AG04450 (cell line): ENCODE data around the gene TTLL1. TPM values are rescaled to one million over a fixed set of nuclear protein-coding genes. Genes with fewer than 3 reads are reported as not detected.

Experiments used
- CTCF ChIA-PET: fragments of 300-600, 350-600 bp; formaldehyde crosslinking; extraction: SDS; loops from one replicate; lab custom pipeline; 2022; ENCODE audit warnings: antibody characterized with exemption, inconsistent platforms; lab: Charles Lee
- POLR2A ChIA-PET: fragments of 350-600 bp; formaldehyde crosslinking; extraction: SDS; loops from one replicate; lab custom pipeline; 2021; ENCODE audit warnings: antibody characterized with exemption, inconsistent platforms; lab: Yijun Ruan, JAX
- DNase-seq: peaks from one replicate; pipeline ENCODE4 v3.0.0-alpha.2; 2011; ENCODE audit warnings: low read depth, low spot score
- H3K27ac ChIP-seq: one replicate; pipeline ENCODE4 v1.5.1; 2012; ENCODE audit warnings: low read depth, low read length, control low read depth
- H3K27me3 ChIP-seq: one replicate; pipeline ENCODE4 v1.6.0; 2012; ENCODE audit warnings: low read length; ENCODE audit not compliant: control insufficient read depth, insufficient read depth
- H3K4me3 ChIP-seq: 2 replicates; pipeline ENCODE4 v1.5.1; 2011; ENCODE audit warnings: mild to moderate bottlenecking, low read depth, low read length, control low read depth
- H3K9me3 ChIP-seq: 2 replicates; pipeline ENCODE4 v1.5.1; 2012; ENCODE audit warnings: low read length; ENCODE audit not compliant: control insufficient read depth, insufficient read depth
- polyA minus RNA-seq: library from RNA; depleted of rRNA, polyadenylated mRNA; stranded (reverse); fragments of >200 nt; gene quantifications from 2 replicates; pipeline ENCODE4 v1.2.3, GENCODE V29; 2011; rRNA and poly(A)+ RNA removed
- polyA plus RNA-seq: library from polyadenylated mRNA; depleted of rRNA; stranded (reverse); fragments of >200 nt; gene quantifications from 2 replicates; pipeline ENCODE4 v1.2.3, GENCODE V29; 2011; rRNA removed
- TF ChIP-seq, protein P1 (sequence below): IDR thresholded peaks from 2 replicates; pipeline ENCODE4 v1.5.1; 2011; ENCODE audit warnings: low read depth, low read length, control low read depth, inconsistent platforms

TTLL1 gene
- polyA plus RNA-seq (17.5 and 18.8 TPM in 2 replicates), polyA minus RNA-seq (17.1 and 19.6 TPM in 2 replicates)

DNA sequence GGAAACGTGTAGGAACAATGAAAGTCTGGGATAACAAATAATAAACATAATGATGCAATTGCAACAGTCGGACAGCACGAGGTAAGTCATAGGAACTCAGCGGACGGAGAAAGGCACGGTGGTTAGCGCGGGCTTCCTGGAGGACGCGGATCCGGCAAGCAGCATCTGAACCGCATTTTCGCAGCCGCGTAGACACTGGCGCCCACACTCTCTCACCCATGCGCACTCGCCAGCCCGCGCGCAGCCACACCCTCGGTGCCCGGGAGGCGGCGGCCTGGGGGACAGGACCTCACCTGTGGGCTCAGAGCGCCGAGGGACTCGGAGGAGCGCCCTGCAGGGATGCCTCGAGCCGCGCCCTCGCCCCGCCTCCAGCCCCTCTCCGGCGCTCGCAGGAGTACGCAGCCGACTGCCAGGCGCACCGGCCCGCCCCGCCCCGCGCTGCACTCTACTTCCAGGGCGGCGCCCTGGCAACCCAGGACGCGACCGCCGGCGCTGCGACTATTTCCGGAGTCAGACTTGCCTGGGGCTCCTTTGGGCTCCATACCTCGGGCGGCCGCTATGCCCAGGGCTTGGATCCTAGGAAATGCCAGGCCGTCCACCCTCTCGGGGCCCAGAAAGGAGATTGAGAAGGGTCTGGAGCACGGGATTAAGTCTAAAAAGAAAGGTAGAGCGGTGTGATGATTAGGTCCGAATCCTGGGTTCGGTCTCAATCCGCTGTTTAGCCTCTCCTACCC is at the start of gene TTLL1:
TTLL1 (minus strand) TSS at position 408 of the 734 bp plus-strand sequence. CDS start 13,805 bp downstream, outside the sequence.
- CTCF ChIA-PET = no interaction called here
- Histone ChIP-seq H3K4me3 (peak within 1 kb of the TSS; percentile 84), H3K27me3 (no peaks in the 10 kb centered on the region), H3K9me3 (peaks cover 3% of the 10 kb centered on the region; the same call in 1 of the 2 replicates), H3K27ac (peak within 1 kb of the TSS; percentile 39)
- DNase-seq = peak; percentile 39
- POLR2A ChIA-PET = no interaction called here
- TF ChIP-seq, protein P1, sequence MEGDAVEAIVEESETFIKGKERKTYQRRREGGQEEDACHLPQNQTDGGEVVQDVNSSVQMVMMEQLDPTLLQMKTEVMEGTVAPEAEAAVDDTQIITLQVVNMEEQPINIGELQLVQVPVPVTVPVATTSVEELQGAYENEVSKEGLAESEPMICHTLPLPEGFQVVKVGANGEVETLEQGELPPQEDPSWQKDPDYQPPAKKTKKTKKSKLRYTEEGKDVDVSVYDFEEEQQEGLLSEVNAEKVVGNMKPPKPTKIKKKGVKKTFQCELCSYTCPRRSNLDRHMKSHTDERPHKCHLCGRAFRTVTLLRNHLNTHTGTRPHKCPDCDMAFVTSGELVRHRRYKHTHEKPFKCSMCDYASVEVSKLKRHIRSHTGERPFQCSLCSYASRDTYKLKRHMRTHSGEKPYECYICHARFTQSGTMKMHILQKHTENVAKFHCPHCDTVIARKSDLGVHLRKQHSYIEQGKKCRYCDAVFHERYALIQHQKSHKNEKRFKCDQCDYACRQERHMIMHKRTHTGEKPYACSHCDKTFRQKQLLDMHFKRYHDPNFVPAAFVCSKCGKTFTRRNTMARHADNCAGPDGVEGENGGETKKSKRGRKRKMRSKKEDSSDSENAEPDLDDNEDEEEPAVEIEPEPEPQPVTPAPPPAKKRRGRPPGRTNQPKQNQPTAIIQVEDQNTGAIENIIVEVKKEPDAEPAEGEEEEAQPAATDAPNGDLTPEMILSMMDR = no peak

DNA sequence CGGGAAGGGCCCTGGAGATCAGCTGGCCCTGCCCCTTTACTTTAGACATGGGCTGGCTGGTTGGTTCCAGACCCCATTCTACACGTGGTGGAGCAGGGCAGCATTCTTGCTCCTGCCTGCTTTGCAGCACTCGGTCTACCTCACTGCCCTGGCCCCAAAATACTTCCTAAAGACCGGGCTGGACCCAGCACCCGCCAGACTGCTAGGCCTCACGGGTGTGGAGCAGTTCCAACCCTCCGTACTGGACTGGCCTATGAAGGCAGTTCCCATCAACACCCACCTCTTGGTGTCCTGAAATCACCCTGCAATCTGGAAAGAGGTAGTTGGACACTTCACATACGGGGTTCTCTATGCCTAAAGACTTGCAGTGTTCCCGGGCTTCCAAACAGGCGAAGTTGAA is 47.6 kb upstream of the TTLL1 start:
- TF ChIP-seq, protein P1 = no peak
- no peaks in the 10 kb centered on the region for H3K27me3 ChIP-seq
- ChIA-PET POLR2A (no interaction called here), CTCF (no interaction called here)
- H3K4me3 ChIP-seq = no peak overlapping the region
- H3K27ac ChIP-seq = no peak overlapping the region
- no peak for DNase-seq
- H3K9me3 ChIP-seq = no peaks in the 10 kb centered on the region

DNA sequence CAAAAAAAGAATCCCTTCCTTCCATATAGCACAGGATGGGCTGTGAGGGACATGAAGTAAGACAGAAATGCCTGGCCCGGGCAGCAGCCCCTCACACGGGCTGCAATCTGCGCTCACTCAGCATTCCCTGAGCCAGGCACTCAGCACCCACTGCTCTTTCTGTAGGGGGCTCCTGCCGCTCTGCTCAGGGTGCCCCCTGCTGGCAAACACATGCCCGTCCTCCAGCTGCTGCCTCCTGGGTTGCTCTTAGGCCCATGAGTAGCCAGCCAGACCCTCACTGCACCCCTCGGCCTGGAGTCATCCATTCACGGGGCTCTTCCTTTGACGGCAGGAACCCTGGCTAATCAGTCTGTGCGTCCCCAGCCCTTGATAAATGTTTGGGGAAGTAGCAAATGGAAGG is 47.1 kb upstream of the TTLL1 start:
- Histone ChIP-seq H3K27ac (no peak overlapping the region), H3K27me3 (no peaks in the 10 kb centered on the region), H3K9me3 (no peaks in the 10 kb centered on the region), H3K4me3 (no peak overlapping the region)
- no peak for DNase-seq
- CTCF ChIA-PET = no interaction called here
- POLR2A ChIA-PET = no interaction called here
- TF ChIP-seq, protein P1 = peak; percentile 59

DNA sequence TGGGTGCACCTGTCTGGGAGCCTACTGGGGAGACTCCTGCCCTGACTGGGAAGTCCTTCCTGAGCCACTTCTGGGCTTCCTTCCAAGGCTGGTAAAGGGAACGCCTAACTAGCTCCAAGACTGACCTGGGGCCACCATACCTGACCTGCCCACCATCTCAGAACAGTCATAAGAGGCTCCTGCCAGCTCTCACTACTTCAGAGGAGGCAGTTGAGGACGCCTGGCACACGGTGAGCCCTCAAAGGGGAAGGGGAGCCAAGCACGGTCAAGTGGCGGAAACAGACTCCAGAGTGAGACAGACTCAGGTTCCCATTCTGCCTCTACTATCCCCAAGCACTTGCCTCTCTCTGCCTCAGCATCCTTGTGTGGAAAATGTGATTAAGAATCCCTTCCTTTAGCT is 46.4 kb upstream of the TTLL1 start:
- Histone ChIP-seq H3K27me3 (no peaks in the 10 kb centered on the region), H3K9me3 (no peaks in the 10 kb centered on the region), H3K4me3 (no peak overlapping the region), H3K27ac (no peak overlapping the region)
- POLR2A ChIA-PET = no interaction called here
- DNase-seq = no peak
- CTCF ChIA-PET = no interaction called here
- TF ChIP-seq, protein P1 = no peak

DNA sequence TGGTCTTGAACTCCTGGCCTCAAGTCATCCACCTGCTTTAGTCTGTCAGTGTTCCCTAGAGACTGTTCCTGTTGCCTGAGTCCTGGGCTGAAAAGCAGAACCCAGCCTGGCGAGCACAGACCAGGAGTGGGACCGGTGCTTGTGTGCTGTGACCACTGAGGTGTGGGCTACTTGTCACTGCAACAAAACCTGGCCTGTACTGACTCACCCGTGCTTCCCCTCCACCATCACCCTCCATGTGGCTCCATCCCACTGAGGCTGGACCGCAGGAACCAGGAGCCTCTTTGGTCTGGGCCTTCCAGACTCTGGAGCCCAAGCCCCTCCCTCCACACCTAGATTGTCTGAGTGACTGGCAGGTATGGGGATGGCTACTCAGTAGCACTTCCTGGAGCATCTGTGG is 45.4 kb upstream of the TTLL1 start:
- CTCF ChIA-PET = no interaction called here
- POLR2A ChIA-PET = interaction anchor here (0.7 kb wide), 1 partner anchor 488 kb away, joined by 5 read pairs; no protein-coding TSS in a partner anchor
- H3K27me3 ChIP-seq = no peaks in the 10 kb centered on the region
- DNase-seq = no peak
- H3K9me3 ChIP-seq = no peaks in the 10 kb centered on the region
- H3K27ac ChIP-seq = no peak overlapping the region
- TF ChIP-seq, protein P1 = no peak
- H3K4me3 ChIP-seq = no peak overlapping the region
